OCI-LY1 (cell line): ENCODE data around the gene FSD1L.
"Not testable (repeated sequence)": the region's sequence is repeated elsewhere in the genome, so short reads cannot be mapped to it uniquely, and the experiment has no call there.

Experiments used
- EZH2 ChIP-seq: fragments of 200-600 bp; sonication (generic), shearing (Covaris generic); IDR thresholded peaks from 2 replicates; pipeline ENCODE4 v1.8.0; 2017; ENCODE audit warnings: borderline replicate concordance, mixed run types, mild to moderate bottlenecking, antibody characterized with exemption, low read length, moderate library complexity, mixed read lengths
- TF ChIP-seq, protein P1 (sequence below): fragments of 200-600 bp; sonication (generic), shearing (Covaris generic); IDR thresholded peaks from 2 replicates; pipeline ENCODE4 v1.5.1; 2017; ENCODE audit warnings: mild to moderate bottlenecking, antibody characterized with exemption, low read length, moderate library complexity, mixed read lengths

DNA sequence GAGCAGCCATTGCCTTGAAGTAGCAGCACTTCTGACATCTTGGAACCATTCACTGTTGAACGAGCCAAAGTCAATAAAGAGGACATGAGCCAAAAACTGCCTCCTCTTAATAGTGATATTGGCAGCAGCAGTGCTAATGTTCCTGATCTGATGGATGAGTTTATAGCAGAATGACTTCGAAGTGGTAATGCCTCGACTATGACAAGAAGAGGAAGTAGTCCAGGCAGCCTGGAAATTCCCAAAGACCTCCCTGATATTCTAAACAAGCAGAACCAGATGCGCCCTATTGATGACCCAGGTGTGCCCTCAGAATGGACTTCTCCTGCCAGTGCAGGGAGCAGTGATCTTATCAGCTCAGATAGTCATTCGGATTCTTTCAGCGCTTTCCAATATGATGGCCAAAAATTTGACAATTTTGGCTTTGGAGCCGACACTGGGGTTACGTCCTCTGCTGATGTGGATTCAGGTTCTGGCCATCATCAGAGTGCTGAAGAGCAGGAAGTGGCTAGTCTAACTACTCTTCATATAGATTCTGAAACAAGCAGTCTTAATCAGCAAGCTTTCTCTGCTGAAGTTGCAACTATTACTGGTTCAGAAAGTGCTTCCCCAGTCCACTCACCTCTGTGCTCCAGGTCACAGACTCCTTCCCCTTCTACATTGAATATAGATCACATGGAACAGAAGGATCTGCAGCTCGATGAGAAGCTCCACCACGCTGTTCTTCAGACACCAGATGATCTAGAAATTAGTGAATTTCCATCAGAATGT is 75.0 kb downstream of the FSD1L start:
- TF ChIP-seq, protein P1, sequence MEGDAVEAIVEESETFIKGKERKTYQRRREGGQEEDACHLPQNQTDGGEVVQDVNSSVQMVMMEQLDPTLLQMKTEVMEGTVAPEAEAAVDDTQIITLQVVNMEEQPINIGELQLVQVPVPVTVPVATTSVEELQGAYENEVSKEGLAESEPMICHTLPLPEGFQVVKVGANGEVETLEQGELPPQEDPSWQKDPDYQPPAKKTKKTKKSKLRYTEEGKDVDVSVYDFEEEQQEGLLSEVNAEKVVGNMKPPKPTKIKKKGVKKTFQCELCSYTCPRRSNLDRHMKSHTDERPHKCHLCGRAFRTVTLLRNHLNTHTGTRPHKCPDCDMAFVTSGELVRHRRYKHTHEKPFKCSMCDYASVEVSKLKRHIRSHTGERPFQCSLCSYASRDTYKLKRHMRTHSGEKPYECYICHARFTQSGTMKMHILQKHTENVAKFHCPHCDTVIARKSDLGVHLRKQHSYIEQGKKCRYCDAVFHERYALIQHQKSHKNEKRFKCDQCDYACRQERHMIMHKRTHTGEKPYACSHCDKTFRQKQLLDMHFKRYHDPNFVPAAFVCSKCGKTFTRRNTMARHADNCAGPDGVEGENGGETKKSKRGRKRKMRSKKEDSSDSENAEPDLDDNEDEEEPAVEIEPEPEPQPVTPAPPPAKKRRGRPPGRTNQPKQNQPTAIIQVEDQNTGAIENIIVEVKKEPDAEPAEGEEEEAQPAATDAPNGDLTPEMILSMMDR: not testable (repeated sequence)
- not testable (repeated sequence) for TF ChIP-seq EZH2
